GM18498 (cell line): ENCODE data around the gene SLC24A3.
"Not testable (repeated sequence)": the region's sequence is repeated elsewhere in the genome, so short reads cannot be mapped to it uniquely, and the experiment has no call there.

Experiments used
- ATAC-seq: cut with Tn5 transposase; IDR thresholded peaks from one replicate; pipeline ENCODE4 v1.9.1; 2021; ENCODE audit warnings: mild to moderate bottlenecking, moderate library complexity; ENCODE audit not compliant: unreplicated experiment

Gene SLC24A3

DNA sequence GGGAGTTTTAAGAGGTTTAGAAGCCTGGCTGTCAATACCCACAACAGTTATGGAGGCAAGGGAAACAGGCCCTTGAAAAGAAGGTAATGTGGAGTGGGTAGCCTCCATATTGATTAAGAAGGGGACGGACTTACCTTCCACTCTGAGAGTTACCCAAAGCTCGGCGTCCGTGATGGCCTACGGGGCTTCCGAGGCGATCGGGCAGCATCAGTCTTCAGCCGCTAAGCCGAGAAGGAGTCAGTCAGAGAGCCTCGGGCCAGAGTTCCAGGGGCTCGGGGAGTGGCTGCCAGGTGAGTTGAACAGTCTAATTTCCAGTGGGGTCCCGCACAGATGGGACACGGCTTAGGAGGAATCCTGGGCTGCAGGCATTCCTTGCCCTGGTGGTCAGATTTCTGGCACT is 541.8 kb downstream of the SLC24A3 start:
- ATAC-seq: not testable (repeated sequence)

DNA sequence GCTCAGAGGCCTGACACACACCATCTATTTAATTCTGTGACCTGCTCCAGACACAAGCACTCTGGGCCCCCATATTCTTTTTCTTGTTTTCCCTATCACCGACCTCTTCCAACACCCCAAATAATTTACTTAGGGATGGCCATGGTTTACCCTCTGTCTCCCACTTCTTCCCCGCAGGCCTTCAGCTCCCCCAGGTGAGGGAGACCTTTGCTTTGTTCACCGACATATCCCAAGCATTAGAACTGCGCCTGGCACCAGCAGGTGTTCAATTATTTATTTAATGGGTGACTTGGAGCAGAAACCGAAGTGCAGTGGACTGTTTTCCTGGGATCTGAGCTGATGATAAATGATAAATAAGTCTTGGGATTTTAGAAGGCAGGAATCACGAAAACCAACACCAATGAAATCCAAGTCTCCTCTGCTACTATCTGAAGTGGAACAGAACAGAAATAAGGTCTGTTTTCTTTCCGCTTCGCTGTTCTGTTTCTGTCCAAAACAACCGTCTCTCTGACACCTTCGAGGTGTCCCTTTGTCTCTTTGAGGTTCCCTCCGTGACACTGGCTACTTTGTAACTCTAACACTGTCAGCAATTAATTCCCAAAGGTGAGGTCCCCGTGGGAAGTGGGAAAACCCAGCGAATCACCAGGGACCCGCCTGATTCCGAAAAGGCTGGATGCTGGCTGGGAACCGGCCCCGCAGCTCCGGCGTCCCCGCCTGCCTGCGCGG is 544.5 kb downstream of the SLC24A3 start:
- no peak for ATAC-seq

- no peak for ATAC-seq
Observed at GRCh38 chr20:19757487-19758132, 545.2 kb downstream of the SLC24A3 start.

GRCh38 chr20:19758133-19758500 is 545.7 kb downstream of the SLC24A3 start, which contains the start of gene RIN2:
RIN2 (plus strand) TSS chr20:19758258; CDS start chr20:19889602, 131,344 bp downstream.
- no peak for ATAC-seq

GRCh38 chr20:19758501-19759331 is 546.3 kb downstream of the SLC24A3 start:
- no peak for ATAC-seq

GRCh38 chr20:19760371-19760721 is 547.9 kb downstream of the SLC24A3 start:
- no peak for ATAC-seq

DNA sequence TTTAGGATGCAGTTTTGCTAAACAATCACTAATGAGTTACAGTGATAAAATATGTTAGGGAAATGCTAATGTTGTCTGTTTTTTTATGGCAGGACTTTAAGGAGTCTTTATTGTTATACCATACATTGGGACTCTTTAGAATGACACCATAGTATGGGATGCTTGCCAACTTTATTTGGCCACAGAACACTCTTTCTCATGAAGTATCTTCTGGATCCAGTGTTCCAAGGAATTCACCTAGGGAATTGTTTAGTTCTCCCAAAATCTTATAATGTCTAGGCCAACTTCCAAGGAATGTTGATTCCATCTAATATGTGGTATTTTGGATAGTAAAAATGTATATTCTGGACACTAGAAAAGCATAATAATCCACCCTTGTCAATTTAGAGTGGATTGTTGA is 548.9 kb downstream of the SLC24A3 start:
- ATAC-seq: no peak

GRCh38 chr20:19761841-19762240 is 549.4 kb downstream of the SLC24A3 start:
- no peak for ATAC-seq

DNA sequence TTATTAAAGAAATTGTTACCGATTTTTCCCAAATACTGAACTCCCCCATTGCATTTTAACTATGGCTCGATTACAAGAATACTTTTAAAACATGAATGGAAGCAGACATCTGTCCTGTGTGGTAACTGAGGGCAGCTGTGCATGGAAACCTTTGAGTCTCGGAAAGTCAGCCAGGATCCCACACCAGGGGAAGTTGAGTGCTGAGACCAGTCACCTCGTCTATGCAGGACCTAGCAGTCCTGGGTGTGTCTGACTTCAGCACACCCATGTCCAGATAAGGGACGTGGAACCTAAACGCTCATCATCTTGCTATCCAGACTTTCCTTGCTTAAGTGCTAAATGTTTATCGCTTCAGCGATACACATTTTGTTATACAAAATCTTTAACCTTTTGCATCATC is 551.8 kb downstream of the SLC24A3 start:
- no peak for ATAC-seq

- no peak for ATAC-seq
Observed at GRCh38 chr20:19765266-19765665, 552.8 kb downstream of the SLC24A3 start.

DNA sequence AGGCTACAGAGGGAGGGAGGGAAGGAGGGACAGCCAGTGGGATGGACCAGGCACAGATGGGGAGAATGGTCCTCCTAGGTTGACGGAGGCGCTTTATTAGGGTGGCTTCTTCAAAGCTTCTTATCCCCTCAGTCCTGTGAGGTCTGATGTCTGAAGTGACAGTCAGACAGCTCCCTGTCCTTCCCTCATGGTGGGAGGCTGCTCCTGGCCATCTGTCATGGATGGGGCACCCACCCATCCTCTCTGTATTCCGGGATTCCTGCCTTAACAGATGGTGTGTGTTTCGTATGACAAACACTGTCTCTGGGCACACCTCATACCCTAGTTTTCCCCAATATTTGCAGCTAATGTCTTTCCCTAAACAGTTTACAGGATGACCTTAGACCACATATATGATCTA is 553.5 kb downstream of the SLC24A3 start:
- no peak for ATAC-seq

GRCh38 chr20:19767070-19767469 is 554.6 kb downstream of the SLC24A3 start:
- ATAC-seq: no peak

DNA sequence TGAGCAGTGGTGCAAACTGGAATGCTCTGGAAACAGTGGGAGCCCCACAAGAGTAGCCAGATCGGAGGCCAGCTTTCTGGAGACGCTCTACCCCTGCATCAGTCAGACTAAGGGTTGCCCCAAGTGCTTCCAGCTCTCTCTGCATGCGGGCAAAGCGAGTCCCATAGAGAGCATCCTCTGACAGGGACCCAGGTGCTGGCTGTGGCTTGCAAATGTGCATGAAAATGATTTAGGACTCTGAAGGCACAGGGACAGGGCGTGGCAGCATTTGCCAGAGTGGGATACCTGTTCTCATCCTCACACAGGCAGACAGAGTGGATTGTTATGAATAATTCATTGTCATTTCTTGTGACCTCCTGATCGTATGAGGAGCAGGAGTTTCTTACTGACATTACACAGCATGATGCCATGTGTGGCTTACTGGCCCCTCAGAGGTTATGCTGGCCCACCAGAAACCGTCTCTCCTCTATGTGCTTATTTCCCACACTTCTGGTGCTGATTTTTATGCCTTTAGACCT is 555.9 kb downstream of the SLC24A3 start:
- no peak for ATAC-seq

DNA sequence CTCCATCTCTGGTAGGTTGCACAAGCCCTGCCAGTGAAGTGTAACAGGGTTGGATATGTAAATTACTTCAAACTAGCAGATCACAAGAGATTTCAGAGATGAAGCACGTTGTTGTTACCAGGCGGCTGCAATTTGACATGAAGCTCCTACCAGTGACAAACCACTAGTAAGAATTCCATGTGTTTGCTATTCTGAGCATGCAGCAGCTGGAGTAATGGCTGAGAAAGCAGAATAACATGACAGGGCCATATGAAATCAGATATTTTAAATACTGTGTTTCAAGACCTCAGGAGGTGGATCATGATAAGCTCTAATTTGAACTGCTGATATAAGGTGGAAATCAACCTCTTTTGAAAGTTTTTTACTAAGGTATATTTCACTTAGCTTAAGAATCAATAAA is 557.1 kb downstream of the SLC24A3 start:
- no peak for ATAC-seq

- ATAC-seq: no peak
Observed at GRCh38 chr20:19770375-19770774, 557.9 kb downstream of the SLC24A3 start.

- no peak for ATAC-seq
Observed at GRCh38 chr20:19771031-19771430, 558.6 kb downstream of the SLC24A3 start.
